ENCODE measurements around the gene CYP2A13. TPM values are rescaled to one million over a fixed set of nuclear protein-coding genes. Genes with fewer than 3 reads are reported as not detected.
A peak's percentile ranks its signal among the peaks of the same experiment; 100 is the strongest.
"Not testable (repeated sequence)": the region's sequence is repeated elsewhere in the genome, so short reads cannot be mapped to it uniquely, and the experiment has no call there.

CYP2A13 gene
- polyA plus RNA-seq, 3 donors = not detected

- DNase-seq = no peak
These were observed 28.0 kb downstream of the CYP2A13 start for GRCh38 chr19:41116261-41116660.

- DNase-seq = not testable (repeated sequence)
These were observed 33.0 kb downstream of the CYP2A13 start for GRCh38 chr19:41120929-41121911.

GRCh38 chr19:41122846-41123245 is 34.6 kb downstream of the CYP2A13 start:
- DNase-seq = not testable (repeated sequence)

GRCh38 chr19:41123716-41124294 is 35.6 kb downstream of the CYP2A13 start:
- no peak for DNase-seq

- peak; percentile 3 for DNase-seq
These were observed 38.5 kb downstream of the CYP2A13 start for GRCh38 chr19:41126765-41127203.

- not testable (repeated sequence) for DNase-seq
These were observed 39.1 kb downstream of the CYP2A13 start for GRCh38 chr19:41127362-41127761.

GRCh38 chr19:41127801-41128300 is 39.6 kb downstream of the CYP2A13 start:
- DNase-seq = peak; percentile 40

GRCh38 chr19:41128692-41129091 is 40.4 kb downstream of the CYP2A13 start:
- DNase-seq = no peak

- DNase-seq = no peak
These were observed 42.9 kb downstream of the CYP2A13 start for GRCh38 chr19:41131186-41131585.

GRCh38 chr19:41133260-41133659 is 45.0 kb downstream of the CYP2A13 start:
- DNase-seq = no peak

GRCh38 chr19:41134616-41135015 is 46.4 kb downstream of the CYP2A13 start:
- no peak for DNase-seq

GRCh38 chr19:41135390-41136384 is 47.4 kb downstream of the CYP2A13 start:
- peak; percentile 48 for DNase-seq

GRCh38 chr19:41136636-41137455 is 48.6 kb downstream of the CYP2A13 start:
- no peak for DNase-seq

GRCh38 chr19:41144403-41144802 is 56.2 kb downstream of the CYP2A13 start:
- DNase-seq = peak; percentile 22

Other genes with a start within 250 kb of the CYP2A13 start
- gene CYP2A6, start 238.0 kb upstream of the CYP2A13 start, polyA plus RNA-seq (ENCODE audit: insufficient read length in 3 of 3) = under 1 TPM in 2 of 3 donors, not detected in 1; 0.14 to 0.57 TPM
- under 1 TPM; 0.09 to 0.29 (median 0.27) TPM for gene CYP2A7, start 206.2 kb upstream of the CYP2A13 start, polyA plus RNA-seq (ENCODE audit: insufficient read length in 3 of 3)
- gene CYP2B6, start 97.2 kb upstream of the CYP2A13 start, polyA plus RNA-seq (ENCODE audit: insufficient read length in 3 of 3) = 1 to 10 TPM; 2.0 to 3.3 (median 3.0) TPM
- under 1 TPM in 1 of 3 donors, not detected in 2; 0.23 TPM for gene CYP2F1, start 26.0 kb downstream of the CYP2A13 start, polyA plus RNA-seq (ENCODE audit: insufficient read length in 3 of 3)
- under 1 TPM; 0.36 to 0.62 (median 0.44) TPM for gene CYP2S1, start 104.8 kb downstream of the CYP2A13 start, polyA plus RNA-seq (ENCODE audit: insufficient read length in 3 of 3)
- gene AXL, start 130.8 kb downstream of the CYP2A13 start, polyA plus RNA-seq (ENCODE audit: insufficient read length in 3 of 3) = 10 to 100 TPM; 30.4 to 39.5 (median 30.7) TPM
- 100 to 1,000 TPM; 208 to 212 (median 210) TPM for gene HNRNPUL1, start 175.9 kb downstream of the CYP2A13 start, polyA plus RNA-seq (ENCODE audit: insufficient read length in 3 of 3)
- gene CCDC97, start 221.7 kb downstream of the CYP2A13 start, polyA plus RNA-seq (ENCODE audit: insufficient read length in 3 of 3) = 10 to 100 TPM; 35.4 to 40.4 (median 35.6) TPM